DND-41 (cell line): ENCODE measurements around the gene PER1.

Source experiments
- CTCF ChIP-seq: IDR thresholded peaks from 2 replicates; pipeline ENCODE4 v1.5.1; 2012; ENCODE audit warnings: borderline replicate concordance, low read length, moderate library complexity, mild to moderate bottlenecking; ENCODE audit not compliant: poor library complexity, severe bottlenecking; ENCODE audit errors: extremely low read depth
- EZH2 ChIP-seq: IDR thresholded peaks from 3 replicates; pipeline ENCODE4 v1.6.1; 2012; ENCODE audit warnings: borderline replicate concordance, low read depth, mild to moderate bottlenecking, moderate library complexity, low read length, inconsistent platforms; ENCODE audit not compliant: severe bottlenecking

- no peak for TF ChIP-seq CTCF
- no peak for TF ChIP-seq EZH2
Observed at GRCh38 chr17:8105957-8106398, 46.2 kb downstream of the PER1 start.
